ENCODE results near the gene PEAR1.

PEAR1 gene, protein sequence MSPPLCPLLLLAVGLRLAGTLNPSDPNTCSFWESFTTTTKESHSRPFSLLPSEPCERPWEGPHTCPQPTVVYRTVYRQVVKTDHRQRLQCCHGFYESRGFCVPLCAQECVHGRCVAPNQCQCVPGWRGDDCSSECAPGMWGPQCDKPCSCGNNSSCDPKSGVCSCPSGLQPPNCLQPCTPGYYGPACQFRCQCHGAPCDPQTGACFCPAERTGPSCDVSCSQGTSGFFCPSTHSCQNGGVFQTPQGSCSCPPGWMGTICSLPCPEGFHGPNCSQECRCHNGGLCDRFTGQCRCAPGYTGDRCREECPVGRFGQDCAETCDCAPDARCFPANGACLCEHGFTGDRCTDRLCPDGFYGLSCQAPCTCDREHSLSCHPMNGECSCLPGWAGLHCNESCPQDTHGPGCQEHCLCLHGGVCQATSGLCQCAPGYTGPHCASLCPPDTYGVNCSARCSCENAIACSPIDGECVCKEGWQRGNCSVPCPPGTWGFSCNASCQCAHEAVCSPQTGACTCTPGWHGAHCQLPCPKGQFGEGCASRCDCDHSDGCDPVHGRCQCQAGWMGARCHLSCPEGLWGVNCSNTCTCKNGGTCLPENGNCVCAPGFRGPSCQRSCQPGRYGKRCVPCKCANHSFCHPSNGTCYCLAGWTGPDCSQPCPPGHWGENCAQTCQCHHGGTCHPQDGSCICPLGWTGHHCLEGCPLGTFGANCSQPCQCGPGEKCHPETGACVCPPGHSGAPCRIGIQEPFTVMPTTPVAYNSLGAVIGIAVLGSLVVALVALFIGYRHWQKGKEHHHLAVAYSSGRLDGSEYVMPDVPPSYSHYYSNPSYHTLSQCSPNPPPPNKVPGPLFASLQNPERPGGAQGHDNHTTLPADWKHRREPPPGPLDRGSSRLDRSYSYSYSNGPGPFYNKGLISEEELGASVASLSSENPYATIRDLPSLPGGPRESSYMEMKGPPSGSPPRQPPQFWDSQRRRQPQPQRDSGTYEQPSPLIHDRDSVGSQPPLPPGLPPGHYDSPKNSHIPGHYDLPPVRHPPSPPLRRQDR

DNA sequence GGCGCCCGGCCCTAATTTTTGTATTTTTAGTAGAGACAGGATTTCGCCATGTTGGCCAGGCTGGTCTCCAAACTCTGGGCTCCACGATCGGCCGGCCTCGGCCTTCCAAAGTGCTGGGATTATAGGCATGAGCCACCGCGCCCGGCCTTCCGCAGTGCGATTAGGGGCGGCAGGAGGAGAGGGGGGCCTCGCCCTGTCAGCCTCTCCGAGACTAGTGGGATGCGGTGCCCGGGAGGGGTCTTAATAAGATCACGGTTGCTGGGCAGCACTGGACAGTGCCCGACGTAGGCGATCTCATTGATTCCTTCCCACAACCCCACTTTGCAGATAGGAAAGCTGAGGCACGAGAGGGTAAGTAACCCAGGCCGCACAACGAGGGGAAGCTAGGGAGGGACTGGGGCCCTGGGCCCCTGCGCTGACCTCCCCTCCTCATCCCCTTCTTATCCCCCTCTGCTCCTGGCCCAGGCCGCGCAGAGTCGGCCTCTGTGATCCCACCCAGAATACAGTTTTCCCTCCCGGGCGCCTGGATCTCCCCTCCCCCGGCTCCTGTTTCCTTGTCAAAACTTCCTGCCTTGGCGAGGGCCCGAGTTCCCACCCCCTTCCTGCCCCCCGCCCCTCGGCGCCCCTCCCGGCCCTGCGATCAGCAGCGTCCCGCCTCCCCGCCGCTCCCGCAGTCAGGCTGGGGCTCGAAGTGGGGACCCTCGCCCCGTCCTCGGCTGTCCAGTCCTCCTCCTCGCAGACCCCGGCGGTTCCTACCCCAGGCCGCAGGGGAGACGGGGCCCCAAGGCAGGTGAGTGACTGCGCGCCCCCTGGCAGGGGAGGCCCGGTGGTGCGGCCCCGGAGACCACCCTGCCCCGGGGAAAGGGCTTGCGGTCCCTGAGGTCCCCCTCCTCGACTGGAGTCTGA, at the start of gene PEAR1:
PEAR1 (plus strand) TSS at position 671 of the 906 bp plus-strand sequence. CDS start 10,209 bp downstream, outside the sequence.
- peak; percentile 88 for DNase-seq

DNA sequence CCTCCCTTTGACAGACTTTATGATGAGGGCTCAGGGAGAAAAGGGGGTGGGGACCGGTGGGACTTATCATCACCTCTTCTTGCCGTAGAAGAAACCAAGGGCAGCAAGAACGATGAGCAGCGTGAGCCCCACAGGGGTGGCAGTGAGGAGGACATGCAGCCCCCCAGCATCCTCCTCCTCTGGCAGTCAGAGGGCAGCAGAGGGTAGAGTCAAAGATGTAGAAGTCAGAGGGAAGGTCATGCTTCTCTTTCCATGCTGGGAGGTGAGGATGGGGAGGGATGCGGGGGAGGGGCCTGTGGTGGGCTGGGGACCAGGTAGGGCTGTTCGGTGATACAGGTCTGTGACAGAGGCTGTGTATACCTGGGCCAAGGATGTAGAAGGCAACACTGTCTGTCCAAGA, 49.4 kb upstream of the PEAR1 start:
- no peak for DNase-seq

DNA sequence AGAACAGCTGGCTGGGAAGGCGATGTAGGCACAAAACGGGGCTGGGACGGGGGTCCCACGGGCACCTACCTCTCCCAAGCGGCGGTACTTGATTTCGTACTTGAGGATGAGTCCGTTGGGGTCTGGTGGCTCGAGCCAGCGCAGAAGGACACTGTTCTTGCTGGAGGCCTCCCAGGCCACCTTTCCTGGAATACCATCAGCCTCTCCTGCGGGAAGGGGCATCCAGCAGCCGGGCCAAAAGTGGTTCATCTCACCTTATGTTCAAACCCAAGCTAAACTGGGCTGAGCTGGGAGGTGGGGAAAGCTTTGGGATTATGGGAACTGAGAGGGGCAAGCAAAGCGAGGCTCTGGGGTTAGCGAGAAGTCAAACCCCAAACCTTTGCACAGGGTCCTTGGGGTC, 48.9 kb upstream of the PEAR1 start:
- no peak for DNase-seq

DNA sequence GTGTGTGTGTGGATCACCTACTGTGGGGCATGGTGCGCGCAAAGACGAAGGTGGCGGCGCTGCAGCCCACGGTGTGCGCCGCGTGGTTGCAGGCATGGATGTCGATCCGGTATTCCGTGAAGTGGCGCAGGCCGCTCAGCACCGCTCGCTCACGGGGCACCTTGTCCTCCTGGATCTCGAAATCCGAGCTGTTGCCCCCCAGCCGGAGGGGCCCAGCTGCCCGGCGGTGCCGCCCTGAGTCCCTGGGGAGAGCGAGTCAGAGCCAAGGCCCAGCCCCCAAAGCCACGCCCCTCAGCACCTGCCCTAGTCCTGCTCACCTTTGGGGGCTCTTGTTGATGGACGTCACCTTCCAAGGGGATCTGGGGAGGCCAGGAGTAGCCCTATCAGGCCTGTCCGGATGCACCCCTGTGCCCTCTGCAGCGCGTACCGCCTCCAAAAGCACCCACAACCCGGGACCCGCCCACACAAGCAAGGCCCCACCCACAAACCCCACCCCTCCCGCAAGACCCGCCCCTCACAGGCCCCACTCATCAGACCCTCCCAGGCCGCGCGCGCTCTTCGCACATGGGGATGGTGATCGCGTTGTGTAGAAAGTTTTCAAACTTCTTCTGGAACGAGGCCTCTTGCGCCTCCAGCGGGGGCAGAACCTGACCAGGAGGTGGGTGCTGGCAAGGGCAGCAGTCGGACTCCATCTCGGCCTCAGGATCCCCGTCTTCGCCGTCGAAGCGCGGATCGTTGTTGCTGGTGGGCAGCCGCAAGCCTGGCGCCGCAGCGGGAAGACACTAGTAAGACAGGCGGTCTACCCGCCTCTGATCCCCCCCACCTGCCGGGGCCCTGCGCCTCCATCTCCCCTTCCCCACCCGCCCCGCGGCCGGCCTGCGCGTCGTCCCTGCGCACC, 48.2 kb upstream of the PEAR1 start:
- DNase-seq, result no peak

DNA sequence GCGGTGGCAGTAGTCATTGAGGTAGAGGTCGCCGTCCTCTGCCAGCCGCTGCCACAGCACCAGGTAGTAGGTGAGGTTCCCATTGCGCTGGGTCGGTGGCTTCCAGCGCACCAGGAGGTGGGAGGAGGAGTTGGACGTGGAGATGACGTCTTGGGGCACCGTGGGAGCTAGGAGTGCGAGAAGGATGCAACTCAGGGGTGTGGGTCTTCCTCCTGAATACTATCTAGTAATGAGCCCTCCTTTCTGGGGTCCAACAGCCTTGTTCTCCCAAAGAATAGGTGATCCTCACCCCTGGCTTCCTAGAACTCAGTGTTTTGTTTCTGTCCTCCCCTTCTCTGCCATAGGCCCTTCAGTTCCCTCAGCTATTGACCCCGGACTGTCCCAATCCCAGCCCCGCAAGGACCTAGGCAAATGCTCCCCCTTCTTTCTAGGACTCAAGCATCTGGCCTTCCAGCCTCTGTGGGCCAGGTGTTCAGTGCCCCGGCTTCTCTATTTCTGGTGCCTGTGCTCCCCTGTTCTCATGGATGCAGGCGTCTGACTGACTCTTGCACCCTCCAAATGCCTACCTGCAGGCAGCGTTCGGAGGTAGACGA, 47.5 kb upstream of the PEAR1 start:
- DNase-seq, result no peak

DNA sequence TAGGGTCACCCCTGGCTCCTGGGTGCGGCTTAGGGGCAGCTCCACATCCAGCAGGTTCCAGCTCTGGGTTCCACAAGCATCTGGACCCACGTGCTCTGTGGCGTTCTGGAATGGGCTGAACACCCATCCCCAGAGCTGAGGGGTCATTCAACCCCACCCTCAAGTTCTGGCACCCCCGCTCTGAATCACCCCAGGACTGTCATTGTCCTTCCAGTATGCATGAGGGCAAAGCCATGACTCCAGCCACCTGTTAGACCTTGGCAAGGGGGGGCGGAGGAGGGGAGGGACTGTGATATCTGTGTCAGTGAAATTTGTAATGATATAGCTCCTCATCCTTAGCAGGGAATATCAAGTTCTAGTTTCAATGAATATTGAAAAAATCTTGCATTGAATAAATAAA, 46.9 kb upstream of the PEAR1 start:
- no peak for DNase-seq

DNA sequence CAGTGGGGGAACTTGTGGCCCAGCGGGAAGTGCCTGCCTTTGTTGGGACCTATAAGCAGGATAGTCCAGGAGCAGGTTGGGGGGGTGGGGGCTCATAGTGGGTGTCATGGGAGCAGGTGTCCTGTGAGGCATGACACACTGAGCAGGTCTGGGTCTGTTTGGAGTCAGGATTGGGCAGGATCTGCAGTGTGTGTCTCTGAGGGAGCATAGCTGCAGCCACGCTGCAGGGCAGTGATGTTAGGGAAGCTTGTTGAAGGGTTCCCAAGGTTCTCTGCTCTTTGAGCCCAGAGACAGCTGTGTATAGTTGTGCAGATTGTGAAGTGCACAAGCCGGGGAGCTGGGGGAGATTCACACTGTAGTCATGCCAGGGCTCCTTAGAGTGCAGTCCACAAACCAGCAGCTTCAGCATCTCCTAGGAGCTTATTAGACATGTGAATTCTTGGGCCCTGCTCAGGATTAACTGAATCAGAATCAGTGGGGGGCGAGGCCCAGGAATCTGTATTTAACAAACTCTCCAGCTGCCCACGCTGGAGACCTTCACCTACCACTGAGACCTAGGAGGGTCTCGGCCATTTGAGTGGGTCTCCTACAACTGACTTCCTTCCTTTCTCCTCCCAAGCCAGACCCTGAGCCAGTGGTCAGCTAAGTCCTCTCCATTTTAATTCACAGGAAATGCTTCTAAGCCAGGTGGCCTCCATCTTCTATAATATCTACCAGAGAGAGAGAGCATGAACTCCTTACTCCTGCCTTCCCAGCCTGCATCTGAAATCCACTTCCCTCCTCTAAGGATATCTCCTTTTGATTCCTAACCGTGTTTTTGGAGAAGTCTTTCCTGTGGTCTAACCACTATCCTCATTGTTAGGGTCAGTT, 45.7 kb upstream of the PEAR1 start:
- no peak for DNase-seq

DNA sequence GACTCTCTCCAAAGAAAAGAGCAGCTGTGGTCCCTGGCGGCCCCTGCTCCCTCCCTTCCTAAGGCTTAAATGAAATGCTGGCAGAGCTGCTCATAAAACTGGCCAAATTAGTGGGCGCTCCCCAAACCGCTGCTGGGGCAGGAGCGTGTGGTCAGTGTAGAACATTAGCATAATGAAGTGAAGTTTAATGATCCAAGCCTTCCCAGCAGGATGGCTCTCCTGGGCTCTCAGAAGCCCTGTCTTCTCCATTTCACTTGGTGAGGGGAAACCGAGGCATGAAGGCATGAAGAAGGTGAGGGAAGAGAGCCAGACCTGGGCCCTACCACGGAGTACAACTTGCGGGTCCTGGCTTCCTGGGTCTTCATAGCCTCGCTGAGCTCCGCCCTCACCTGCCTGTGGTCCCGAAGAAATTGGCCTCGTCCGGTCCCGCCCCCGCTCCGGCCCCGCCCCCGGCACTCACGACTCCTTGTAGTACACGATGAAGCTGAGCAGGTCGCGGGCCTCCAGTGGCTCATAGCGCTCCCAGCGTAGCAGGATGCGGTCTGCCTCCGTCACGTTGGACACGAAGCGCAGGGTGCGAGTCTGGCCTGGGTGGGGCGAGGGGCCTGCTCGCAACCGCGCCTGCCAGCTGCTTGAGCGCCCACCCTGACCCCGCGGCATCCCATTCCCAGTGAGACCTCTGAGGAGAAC, 44.9 kb upstream of the PEAR1 start:
- DNase-seq, result no peak

DNA sequence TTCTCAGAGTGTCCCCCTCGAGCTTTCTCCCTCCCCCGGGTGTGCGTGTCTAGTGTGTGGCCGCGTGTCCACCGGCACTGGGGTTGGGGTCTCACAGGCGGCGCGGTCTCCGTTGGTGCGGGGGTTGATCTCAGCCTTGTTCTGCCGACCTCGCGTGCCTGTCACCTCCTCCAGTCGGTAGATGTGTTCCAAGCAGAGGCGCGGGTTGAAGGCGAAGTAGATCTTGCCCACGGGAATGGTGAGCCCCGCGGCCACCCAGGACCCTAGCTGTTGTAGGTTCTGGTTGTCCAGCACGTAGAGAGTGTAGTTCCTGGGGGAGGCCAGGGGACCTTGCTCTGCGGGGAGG, 44.4 kb upstream of the PEAR1 start:
- DNase-seq, result no peak

DNA sequence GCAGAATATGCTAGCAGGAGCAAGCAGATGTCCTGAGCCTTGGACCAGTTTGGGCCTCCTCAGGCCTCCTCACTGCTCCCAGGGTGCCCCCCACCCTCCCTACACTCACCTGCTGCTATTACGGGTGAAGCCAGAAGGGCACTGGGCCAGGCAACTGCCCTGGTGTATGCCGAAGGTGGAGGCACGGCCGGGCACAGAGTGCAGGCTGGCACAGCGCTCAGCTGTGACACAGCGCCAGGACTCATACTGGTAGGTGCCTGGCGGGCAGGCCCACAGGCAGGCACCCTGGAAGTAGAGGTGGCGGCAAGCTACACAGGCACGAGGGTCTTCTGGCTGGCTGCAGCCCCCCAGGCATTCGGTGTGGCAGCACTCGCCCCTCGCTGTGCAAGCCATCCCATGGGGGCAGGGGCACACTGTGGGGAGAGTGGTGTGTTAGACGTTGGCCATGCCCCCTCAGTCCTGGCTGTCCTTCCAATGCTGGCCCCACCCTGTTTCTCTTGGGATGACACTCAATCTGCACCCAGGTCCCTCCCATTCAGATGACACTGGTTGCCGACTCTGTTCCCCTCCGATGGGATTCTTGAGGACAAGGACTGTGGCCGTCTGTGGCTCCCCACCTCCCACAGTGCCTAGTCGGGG, 41.6 kb upstream of the PEAR1 start:
- no peak for DNase-seq

DNA sequence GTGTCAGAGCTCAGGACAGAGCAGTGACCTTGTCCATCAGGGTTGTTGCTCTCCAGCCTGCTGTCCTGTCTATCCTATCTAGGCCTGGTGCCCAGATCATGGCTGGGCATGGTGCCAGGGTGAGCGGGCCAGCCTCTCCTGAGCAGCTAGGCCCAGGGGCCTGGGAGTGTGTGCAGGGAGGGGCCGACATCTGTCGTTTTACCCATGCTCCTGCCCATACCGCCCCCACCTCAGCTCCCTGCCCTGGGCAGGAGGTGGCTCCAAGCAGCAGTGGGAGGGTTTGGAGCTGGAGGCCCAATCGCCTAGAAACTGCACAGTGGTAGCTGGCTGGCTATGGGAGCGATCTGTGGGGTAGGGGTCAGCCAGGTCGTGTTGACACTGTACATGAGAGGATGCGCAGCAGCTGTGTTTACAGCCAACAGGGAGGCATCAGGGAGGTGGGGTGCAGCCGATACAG, 41.1 kb upstream of the PEAR1 start:
- DNase-seq, result peak; percentile 81

DNA sequence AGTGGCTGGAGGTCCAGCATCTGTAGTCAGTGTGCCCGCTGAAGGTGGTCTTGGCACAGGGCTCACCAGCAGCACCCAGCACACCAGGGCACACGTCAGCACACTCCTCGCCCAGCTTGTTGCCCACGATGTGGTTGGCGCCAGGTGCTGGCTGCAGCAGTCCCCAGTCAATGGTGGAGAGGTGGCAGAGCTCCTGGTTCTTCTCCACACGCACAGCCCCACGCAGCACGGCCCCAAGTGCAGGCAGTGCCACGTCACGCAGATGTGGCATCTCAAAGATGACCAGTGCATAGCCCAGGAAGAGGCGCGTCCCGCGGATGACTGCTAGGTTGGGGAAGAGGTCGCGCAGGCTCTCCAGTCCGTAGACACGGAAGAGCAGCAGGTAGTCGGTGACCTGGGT, 39.8 kb upstream of the PEAR1 start:
- DNase-seq, result no peak

DNA sequence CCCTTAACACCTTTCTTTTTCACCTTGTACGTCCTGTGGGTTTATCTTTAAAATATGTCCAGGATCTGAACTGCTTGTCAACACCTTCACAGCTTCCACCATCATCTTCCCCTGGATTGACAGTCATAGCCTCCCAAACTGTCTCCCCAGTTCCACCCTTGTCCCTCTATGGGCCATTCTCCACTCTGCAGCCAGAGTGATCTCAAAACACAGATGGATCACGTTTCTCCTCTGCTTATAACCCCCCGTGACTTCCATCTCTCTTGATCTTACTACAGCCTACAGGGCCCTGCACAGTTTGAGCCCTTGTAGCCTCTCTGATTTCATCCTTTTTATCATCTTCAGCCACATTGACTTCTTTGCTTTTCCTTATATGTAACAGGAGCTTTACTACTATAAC, 38.9 kb upstream of the PEAR1 start:
- DNase-seq, result no peak

DNA sequence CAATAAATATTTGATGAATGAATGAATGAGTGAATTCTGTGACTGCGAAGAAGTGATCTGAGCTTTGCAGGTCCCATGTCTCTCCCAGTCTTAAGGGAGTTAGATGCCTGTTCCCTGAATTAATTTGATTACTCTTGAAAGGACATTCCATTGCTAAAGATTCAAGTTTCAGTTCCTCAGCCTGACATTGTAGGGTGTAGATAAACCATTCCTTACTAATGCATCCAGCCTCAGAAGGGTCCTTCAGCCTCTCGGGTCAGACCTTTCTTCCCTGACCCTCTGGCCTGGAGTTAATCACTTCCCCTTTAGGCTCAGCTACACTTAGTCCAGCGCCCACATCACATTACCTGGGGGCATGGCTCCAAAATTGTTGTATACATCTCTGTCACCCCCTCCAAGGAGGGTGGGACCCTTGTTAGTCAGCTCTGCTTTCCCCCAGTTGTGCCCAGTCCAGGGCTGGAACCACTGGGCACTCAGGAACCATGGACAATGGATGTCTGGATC, 37.2 kb upstream of the PEAR1 start:
- DNase-seq, result no peak

DNA sequence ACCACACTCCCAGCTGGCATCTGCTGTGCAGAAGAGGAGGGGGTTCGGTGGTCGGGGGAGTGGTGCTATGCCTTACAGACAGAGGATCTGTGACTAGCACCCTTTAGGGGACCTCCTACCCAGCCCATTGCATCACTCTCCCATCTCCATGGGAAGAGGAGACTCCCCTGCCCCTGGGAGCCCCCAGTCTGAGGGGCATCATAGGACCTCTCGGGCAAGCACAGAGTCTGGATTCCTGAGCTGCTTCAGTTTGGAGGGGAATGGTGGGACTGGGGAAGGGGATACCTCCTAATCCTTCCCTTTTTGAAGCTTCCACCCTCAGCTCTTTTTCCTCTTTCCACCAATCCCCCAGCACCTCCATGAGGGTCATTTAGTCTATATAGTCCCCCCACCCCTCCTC, 36.0 kb upstream of the PEAR1 start:
- DNase-seq, result no peak

DNA sequence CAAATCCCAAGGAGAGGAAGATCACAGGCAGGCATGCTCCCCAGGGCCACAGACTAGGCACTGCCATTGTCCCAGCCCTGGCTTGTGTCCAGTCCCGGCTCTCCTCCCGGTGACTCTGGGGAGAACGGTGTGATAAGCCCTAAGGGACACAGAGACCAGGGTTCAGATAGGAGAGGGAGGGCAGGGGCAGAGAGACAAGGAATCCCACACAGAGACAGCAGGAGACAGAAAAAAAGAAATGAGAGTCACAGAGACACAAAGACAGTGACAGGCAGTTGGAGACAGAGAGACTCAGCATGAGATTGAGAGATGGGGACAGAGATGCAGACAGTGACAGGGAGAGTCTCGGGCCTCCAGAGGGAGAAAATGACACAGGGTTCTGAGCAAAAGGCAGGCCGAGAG, 35.0 kb upstream of the PEAR1 start:
- no peak for DNase-seq

DNA sequence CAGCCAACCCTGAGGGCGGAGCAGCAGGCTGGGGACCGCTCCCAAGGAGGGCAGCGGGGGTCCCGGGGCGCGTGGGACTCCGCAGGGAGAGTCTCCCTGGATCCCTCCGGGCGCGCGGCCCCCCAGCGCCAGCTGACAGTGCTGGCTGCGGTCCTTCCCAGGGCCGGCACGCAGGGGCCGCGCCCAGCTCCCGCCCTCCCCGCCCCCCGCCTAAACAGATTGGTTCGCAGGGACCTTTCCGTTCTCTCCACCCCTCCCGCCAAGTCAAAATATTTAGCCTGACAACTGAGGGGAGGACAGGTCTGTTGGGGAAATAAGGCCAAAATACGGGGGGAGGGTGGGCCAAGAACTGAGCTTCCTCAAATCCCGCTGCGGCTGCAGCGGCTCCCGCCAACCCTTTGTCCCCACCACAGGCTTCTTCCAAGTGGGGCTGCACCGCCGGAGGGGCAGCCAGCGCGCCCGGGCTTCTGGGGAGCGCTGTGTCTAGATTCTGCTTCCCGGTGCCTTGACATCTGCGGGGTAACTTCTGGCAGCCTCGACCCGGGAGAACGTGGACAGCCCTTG, 34.5 kb upstream of the PEAR1 start, which contains the start of gene INSRR:
INSRR (minus strand) TSS at position 159 of the 564 bp plus-strand sequence. CDS start 496 bp downstream, outside the sequence.
- no peak for DNase-seq

DNA sequence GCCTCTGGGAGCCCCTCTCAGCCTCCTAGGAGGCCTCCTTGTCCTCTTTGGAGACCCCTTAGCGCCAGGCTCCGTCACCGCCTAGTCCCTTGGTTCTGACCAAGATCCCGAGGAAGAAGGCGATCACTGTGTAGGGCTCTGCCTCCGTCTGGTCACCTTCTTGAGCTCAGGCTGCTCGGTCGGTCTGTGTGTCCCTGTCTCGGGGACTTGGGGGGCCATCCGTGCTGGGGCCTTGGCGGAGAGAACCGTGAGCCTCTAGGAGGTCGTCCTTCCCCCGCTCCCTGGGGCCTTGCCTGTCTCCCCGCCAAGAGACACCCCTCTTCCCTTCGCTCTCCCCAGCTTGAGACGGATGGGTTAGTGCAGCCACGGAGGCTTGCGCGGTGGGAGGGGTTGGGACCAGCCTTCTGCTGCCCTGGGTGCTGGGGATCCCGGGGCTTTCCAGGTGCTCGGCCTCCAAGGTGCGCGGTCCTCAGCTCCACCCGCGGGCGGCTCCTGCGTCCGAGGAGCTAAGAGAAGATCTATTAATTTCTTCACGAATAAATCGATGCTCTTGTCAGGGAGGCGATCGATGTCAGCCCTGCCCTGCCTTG, 33.9 kb upstream of the PEAR1 start:
- peak; percentile 40 for DNase-seq
